HepG2 (cell line): ENCODE measurements around the gene ITIH2. TPM values are rescaled to one million over a fixed set of nuclear protein-coding genes. Genes with fewer than 3 reads are reported as not detected.

Source experiments
- ARID3A ChIP-seq: IDR thresholded peaks from 2 replicates; pipeline ENCODE4 v1.6.1; 2012; ENCODE audit warnings: low read depth, low read length, improper control_type of control experiment
- EZH2 ChIP-seq: conservative IDR thresholded peaks from 2 replicates; pipeline ENCODE4 v1.6.1; 2012; ENCODE audit warnings: mild to moderate bottlenecking, low read depth, low read length, moderate library complexity
- GLMP ChIP-seq: sonication (generic); formaldehyde crosslinking; IDR thresholded peaks from 2 replicates; pipeline ENCODE4 v1.9.0; 2021; ENCODE audit warnings: missing genetic modification reagents, mild to moderate bottlenecking, borderline replicate concordance
- NFIC ChIP-seq: IDR thresholded peaks from 2 replicates; pipeline ENCODE4 v1.6.1; 2012; ENCODE audit warnings: mild to moderate bottlenecking, low read length, inconsistent platforms
- SALL1 ChIP-seq: sonication (generic); formaldehyde crosslinking; IDR thresholded peaks from 2 replicates; pipeline ENCODE4 v1.8.0; 2022; ENCODE audit warnings: mild to moderate bottlenecking, missing genetic modification reagents
- TRIM22 ChIP-seq: fragments of 450-650 bp; IDR thresholded peaks from 2 replicates; pipeline ENCODE4 v1.6.1; 2017
- ZKSCAN8 ChIP-seq: IDR thresholded peaks from 2 replicates; pipeline ENCODE4 v1.6.1; 2016; ENCODE audit warnings: borderline replicate concordance, missing genetic modification reagents, missing compliant biosample characterization
- ZNF234 ChIP-seq: sonication (generic); formaldehyde crosslinking; conservative IDR thresholded peaks from 2 replicates; pipeline ENCODE4 v1.5.1; 2020; ENCODE audit warnings: mild to moderate bottlenecking, missing genetic modification reagents
- ZNF383 ChIP-seq: sonication (generic); formaldehyde crosslinking; IDR thresholded peaks from 2 replicates; pipeline ENCODE4 v1.4.0; 2020; ENCODE audit warnings: missing genetic modification reagents, mild to moderate bottlenecking, borderline replicate concordance
- ZNF431 ChIP-seq: sonication (generic); formaldehyde crosslinking; IDR thresholded peaks from 2 replicates; pipeline ENCODE4 v1.9.0; 2022; ENCODE audit warnings: missing genetic modification reagents, low read depth, mild to moderate bottlenecking, borderline replicate concordance
- ZNF460 ChIP-seq: sonication (generic); formaldehyde crosslinking; IDR thresholded peaks from 2 replicates; pipeline ENCODE4 v1.5.1; 2020; ENCODE audit warnings: missing genetic modification reagents, mild to moderate bottlenecking, borderline replicate concordance
- ZNF598 ChIP-seq: sonication (generic); formaldehyde crosslinking; IDR thresholded peaks from 2 replicates; pipeline ENCODE4 v1.5.1; 2020; ENCODE audit warnings: mild to moderate bottlenecking, missing genetic modification reagents, borderline replicate concordance
- polyA plus RNA-seq, 8 experiments: library from polyadenylated mRNA; depleted of rRNA in 3 of 8; stranded (reverse) in 7 of 8; unstranded in 1 of 8; fragments of >200 nt; fragmentation: Illumina TruSeq in 4 of 8; extraction: Trizol in 4 of 8; gene quantifications; 2 replicates each; pipeline versions ENCODE4 v1.2.1 to v1.2.3, GENCODE V29; 2011 to 2016; ENCODE audit warnings: low read depth in 4 of 8, missing spikeins in 1 of 8, mixed read lengths in 1 of 8; ENCODE audit not compliant: insufficient read depth in 1 of 8
- total RNA-seq, 5 experiments: library from RNA; depleted of rRNA; stranded (reverse); fragments of >200 nt; fragmentation: Illumina TruSeq; extraction: Trizol; gene quantifications; 2 replicates each; pipeline ENCODE4 v1.2.3, GENCODE V29; 2016; ENCODE audit warnings: low read depth in 1 of 5
- TF ChIP-seq, protein P1 (sequence below): sonication (generic); formaldehyde crosslinking; IDR thresholded peaks from 2 replicates; pipeline ENCODE4 v1.5.0; 2020; ENCODE audit warnings: mild to moderate bottlenecking, missing genetic modification reagents, borderline replicate concordance
- TF ChIP-seq, protein P2 (sequence below), 2 experiments: fragments of 450-650 bp in 1 of 2; sonication (generic) in 1 of 2; formaldehyde crosslinking; IDR thresholded peaks; 2 replicates each; pipeline versions ENCODE4 v1.5.0 to v1.8.0; 2020 to 2022; ENCODE audit warnings: mild to moderate bottlenecking in 1 of 2, missing genetic modification reagents in 1 of 2
- TF ChIP-seq, protein P3 (sequence below): sonication (generic); formaldehyde crosslinking; IDR thresholded peaks from 2 replicates; pipeline ENCODE4 v1.5.0; 2020; ENCODE audit warnings: missing genetic modification reagents
- TF ChIP-seq, protein P4 (sequence below): sonication (generic); formaldehyde crosslinking; IDR thresholded peaks from 2 replicates; pipeline ENCODE4 v1.4.0; 2020; ENCODE audit warnings: missing genetic modification reagents, borderline replicate concordance

ITIH2 gene
- total and polyA plus RNA-seq, 2 of the 13 experiments (the other 11 are each of a cell fraction or from before 2014, with no cell fraction given): 1,197 to 1,427 TPM

- TF ChIP-seq, protein P1, sequence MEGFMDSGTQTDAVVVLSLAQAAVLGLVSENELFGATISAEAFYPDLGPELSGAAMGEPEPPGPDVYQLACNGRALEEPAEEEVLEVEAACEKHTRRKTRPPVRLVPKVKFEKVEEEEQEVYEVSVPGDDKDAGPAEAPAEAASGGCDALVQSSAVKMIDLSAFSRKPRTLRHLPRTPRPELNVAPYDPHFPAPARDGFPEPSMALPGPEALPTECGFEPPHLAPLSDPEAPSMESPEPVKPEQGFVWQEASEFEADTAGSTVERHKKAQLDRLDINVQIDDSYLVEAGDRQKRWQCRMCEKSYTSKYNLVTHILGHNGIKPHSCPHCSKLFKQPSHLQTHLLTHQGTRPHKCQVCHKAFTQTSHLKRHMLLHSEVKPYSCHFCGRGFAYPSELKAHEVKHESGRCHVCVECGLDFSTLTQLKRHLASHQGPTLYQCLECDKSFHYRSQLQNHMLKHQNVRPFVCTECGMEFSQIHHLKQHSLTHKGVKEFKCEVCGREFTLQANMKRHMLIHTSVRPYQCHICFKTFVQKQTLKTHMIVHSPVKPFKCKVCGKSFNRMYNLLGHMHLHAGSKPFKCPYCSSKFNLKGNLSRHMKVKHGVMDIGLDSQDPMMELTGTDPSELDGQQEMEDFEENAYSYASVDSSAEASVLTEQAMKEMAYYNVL (CRISPR knock-in tag): peak; percentile 66; the same call in 1 of the 2 replicates
- TF ChIP-seq, protein P2, sequence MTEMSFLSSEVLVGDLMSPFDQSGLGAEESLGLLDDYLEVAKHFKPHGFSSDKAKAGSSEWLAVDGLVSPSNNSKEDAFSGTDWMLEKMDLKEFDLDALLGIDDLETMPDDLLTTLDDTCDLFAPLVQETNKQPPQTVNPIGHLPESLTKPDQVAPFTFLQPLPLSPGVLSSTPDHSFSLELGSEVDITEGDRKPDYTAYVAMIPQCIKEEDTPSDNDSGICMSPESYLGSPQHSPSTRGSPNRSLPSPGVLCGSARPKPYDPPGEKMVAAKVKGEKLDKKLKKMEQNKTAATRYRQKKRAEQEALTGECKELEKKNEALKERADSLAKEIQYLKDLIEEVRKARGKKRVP (CRISPR knock-in tag; IDR thresholded peaks at IDR 0.05): no peak
- no peak for TF ChIP-seq ZNF234
- no peak for TF ChIP-seq EZH2
- TF ChIP-seq ZNF598: no peak
- no peak; the same call in 1 of the 2 replicates for TF ChIP-seq SALL1 (CRISPR knock-in tag)
- TF ChIP-seq ZKSCAN8 (CRISPR knock-in tag): no peak
- TF ChIP-seq, protein P3, sequence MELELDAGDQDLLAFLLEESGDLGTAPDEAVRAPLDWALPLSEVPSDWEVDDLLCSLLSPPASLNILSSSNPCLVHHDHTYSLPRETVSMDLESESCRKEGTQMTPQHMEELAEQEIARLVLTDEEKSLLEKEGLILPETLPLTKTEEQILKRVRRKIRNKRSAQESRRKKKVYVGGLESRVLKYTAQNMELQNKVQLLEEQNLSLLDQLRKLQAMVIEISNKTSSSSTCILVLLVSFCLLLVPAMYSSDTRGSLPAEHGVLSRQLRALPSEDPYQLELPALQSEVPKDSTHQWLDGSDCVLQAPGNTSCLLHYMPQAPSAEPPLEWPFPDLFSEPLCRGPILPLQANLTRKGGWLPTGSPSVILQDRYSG (CRISPR knock-in tag): no peak
- TF ChIP-seq TRIM22: no peak
- TF ChIP-seq, protein P4, sequence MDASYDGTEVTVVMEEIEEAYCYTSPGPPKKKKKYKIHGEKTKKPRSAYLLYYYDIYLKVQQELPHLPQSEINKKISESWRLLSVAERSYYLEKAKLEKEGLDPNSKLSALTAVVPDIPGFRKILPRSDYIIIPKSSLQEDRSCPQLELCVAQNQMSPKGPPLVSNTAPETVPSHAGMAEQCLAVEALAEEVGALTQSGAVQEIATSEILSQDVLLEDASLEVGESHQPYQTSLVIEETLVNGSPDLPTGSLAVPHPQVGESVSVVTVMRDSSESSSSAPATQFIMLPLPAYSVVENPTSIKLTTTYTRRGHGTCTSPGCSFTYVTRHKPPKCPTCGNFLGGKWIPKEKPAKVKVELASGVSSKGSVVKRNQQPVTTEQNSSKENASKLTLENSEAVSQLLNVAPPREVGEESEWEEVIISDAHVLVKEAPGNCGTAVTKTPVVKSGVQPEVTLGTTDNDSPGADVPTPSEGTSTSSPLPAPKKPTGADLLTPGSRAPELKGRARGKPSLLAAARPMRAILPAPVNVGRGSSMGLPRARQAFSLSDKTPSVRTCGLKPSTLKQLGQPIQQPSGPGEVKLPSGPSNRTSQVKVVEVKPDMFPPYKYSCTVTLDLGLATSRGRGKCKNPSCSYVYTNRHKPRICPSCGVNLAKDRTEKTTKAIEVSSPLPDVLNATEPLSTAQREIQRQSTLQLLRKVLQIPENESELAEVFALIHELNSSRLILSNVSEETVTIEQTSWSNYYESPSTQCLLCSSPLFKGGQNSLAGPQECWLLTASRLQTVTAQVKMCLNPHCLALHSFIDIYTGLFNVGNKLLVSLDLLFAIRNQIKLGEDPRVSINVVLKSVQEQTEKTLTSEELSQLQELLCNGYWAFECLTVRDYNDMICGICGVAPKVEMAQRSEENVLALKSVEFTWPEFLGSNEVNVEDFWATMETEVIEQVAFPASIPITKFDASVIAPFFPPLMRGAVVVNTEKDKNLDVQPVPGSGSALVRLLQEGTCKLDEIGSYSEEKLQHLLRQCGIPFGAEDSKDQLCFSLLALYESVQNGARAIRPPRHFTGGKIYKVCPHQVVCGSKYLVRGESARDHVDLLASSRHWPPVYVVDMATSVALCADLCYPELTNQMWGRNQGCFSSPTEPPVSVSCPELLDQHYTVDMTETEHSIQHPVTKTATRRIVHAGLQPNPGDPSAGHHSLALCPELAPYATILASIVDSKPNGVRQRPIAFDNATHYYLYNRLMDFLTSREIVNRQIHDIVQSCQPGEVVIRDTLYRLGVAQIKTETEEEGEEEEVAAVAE: 0 out of 2 replicates have a peak, but pooled peaks have one; percentile 23
- no peak for TF ChIP-seq ZNF383 (CRISPR knock-in tag)
- TF ChIP-seq ZNF431 (CRISPR knock-in tag): no peak
- no peak for TF ChIP-seq ARID3A
- no peak for TF ChIP-seq GLMP (CRISPR knock-in tag)
- peak; percentile 83 for TF ChIP-seq NFIC
- no peak for TF ChIP-seq ZNF460 (CRISPR knock-in tag)
These were observed at the start of gene ITIH2 (continued) for GRCh38 chr10:7703140-7703539.
